SJSA1 (cell line): Measurements from ENCODE around the gene ZGPAT. TPM values are rescaled to one million over a fixed set of nuclear protein-coding genes. Genes with fewer than 3 reads are reported as not detected.

Experiments used
- DNase-seq, 2 experiments: peaks; one replicate each; pipeline ENCODE4 v3.0.0-alpha.2; 2015 to 2020; ENCODE audit warnings: low spot score in 2 of 2, low read depth in 1 of 2
- H3K27ac ChIP-seq: fragments of 250-450 bp; sonication (Bioruptor Pico); 2 replicates; pipeline ENCODE4 v1.5.1; 2020; ENCODE audit warnings: mild to moderate bottlenecking, moderate library complexity
- H3K27me3 ChIP-seq: fragments of 250-450 bp; sonication (Bioruptor Pico); replicated peaks from 2 replicates; pipeline ENCODE4 v1.5.1; 2020; ENCODE audit warnings: mild to moderate bottlenecking, moderate library complexity
- H3K36me3 ChIP-seq: fragments of 250-450 bp; sonication (Bioruptor Pico); 2 replicates; pipeline ENCODE4 v1.5.1; 2020; ENCODE audit warnings: mild to moderate bottlenecking
- H3K4me1 ChIP-seq: fragments of 250-450 bp; sonication (Bioruptor Pico); replicated peaks from 2 replicates; pipeline ENCODE4 v1.6.1; 2021; ENCODE audit warnings: mild to moderate bottlenecking
- H3K4me3 ChIP-seq: fragments of 250-450 bp; sonication (Bioruptor Pico); 2 replicates; pipeline ENCODE4 v1.5.1; 2020; ENCODE audit warnings: mild to moderate bottlenecking
- H3K9me3 ChIP-seq: fragments of 250-450 bp; sonication (Bioruptor Pico); replicated peaks from 2 replicates; pipeline ENCODE4 v1.5.1; 2020; ENCODE audit warnings: mild to moderate bottlenecking
- total RNA-seq: library from RNA; depleted of rRNA; stranded (reverse); fragments of >200 nt; shearing (Covaris generic); gene quantifications from 2 replicates; pipeline ENCODE4 v1.2.3, GENCODE V29; 2014

ZGPAT gene
- total RNA-seq, 1 experiment from 2014 or later = 22.8 TPM

DNA sequence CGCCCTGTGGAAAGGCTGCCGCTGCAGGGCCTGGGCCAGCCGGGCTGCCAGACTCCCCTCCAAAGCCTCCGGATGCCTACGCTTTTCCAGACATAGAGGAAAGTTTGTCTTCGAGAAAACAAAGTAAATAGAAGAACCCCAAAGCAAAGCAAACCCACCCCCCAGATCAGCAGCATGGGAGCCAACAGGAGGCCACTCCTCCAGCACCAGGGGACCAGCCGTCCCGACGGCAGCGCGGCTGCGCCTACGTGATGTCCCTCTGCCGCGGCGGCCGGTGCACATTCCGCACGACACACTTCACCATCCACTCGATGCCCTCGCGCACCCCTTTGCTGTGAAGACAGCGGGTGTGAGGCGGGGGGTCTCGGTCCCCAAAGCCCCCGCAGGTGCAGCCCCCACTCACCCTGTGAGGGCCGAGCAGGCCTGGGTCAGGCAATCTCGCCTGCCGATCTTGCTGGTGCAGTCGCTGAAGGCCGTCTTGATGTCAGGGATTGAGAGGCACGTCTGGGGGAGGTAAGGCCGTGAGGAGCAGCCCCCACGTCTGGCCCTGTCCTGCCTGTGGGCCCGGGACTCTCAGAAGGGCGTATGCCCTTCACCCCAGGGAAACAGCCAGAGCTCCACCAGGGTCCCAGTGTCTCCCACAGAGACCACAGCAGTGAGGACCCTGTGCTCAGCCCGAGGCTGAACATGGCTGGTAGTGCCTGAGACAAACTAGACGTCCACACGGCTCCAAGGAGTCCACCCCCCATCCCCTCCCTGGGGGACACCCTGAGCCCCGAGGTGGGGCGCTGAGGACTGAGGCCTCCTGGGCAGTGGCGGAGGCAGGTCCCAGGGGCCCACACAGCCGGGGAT lies 7.4 kb upstream of the ZGPAT start:
- Histone ChIP-seq H3K36me3 (peaks cover 72% of the 10 kb centered on the region), H3K27me3 (no peaks in the 10 kb centered on the region), H3K27ac (peak overlapping the region; percentile 92; the same call in 1 of the 2 replicates), H3K4me1 (peaks cover 27% of the 10 kb centered on the region), H3K9me3 (no peaks in the 10 kb centered on the region), H3K4me3 (no peak overlapping the region)
- DNase-seq = no peak

DNA sequence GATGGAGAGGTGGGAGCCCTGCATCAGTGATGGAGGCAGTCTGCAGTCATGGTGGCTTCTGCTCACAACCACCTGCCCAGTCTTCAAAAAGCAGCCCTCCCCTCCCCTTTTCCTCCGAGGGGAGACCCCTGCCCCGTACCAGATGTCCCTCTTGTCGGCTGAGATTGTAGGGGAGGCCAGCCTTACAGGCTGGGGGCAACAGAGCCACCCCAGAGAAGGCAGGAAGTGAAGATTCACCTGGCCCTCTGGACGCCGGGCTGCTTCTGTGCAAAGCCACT lies 6.8 kb upstream of the ZGPAT start:
- Histone ChIP-seq H3K9me3 (no peaks in the 10 kb centered on the region), H3K36me3 (peaks cover 72% of the 10 kb centered on the region), H3K27me3 (no peaks in the 10 kb centered on the region), H3K4me1 (peaks cover 27% of the 10 kb centered on the region), H3K27ac (no peak overlapping the region), H3K4me3 (no peak overlapping the region)
- no peak for DNase-seq

- Histone ChIP-seq H3K36me3 (peaks cover 74% of the 10 kb centered on the region), H3K4me1 (peaks cover 30% of the 10 kb centered on the region), H3K9me3 (no peaks in the 10 kb centered on the region), H3K4me3 (no peak overlapping the region), H3K27me3 (no peaks in the 10 kb centered on the region), H3K27ac (no peak overlapping the region)
- DNase-seq = no peak
These were observed 6.4 kb upstream of the ZGPAT start for GRCh38 chr20:63701329-63702035.

DNA sequence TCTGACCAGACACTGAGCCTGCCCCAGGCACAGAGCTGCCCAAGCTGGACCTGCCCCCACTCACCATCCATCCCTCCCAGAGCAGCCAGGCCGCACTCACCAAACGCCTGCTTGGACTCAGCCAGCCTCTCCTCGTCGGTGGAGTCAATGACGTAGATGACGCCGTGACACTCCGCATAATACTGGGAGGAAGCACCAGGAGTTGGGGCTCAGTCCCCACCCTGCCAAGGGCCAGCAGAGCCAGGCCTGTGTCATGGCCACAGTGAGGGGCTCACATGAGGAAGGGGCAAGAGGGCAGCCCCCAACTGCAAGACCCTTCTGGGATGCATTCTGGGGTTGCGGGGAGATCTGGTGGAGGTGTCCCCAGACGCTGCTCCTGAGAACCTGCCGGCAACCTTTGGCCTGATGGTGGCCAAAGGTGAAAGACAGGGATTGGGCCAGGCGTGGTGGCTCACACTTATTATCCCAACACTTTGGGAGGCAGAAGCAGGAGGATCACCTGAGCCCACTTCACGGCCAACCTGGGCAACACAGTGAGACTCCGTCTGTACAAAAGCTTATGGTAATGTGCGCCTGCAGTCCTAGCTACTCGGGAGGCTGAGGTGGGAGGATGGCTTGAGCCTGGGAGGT lies 5.7 kb upstream of the ZGPAT start:
- Histone ChIP-seq H3K4me1 (peaks cover 35% of the 10 kb centered on the region), H3K36me3 (peaks cover 74% of the 10 kb centered on the region), H3K27ac (no peak overlapping the region), H3K4me3 (no peak overlapping the region), H3K27me3 (no peaks in the 10 kb centered on the region), H3K9me3 (no peaks in the 10 kb centered on the region)
- DNase-seq = no peak

DNA sequence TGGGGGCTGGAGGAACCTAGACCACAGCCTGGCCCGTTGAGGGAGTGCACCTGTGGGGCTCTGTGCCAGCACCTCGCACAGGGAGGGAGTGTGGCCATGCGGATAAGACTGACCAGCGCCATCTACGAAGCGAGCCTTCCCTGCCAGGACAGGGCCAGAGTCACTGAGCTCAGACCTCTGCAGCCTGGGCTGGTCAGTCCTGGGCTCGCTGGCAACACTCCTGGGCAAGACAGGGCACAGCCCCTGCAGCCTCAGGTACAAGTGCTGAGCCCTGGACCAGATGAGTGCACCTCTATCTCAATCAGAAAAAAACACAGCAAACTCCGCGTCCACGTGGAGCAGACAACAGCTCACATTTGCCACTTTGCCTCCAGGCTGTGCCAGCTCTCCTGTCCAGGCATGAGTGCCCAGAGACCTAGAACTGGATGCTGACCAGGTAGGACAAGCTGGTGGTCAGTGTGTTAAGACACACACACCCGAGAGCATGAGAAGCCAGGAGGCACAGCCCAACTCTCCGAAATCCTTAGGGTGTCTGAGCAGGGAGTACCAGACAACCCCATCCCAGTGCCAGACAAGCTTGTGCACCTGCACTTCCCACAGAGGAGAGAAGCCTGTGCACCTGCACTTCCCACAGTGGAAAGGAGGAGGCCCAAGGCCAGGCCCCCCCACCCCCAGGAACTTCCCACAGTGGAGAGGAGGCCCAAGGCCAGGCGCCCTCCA lies 4.9 kb upstream of the ZGPAT start:
- Histone ChIP-seq H3K27ac (no peak overlapping the region), H3K4me3 (no peak overlapping the region), H3K27me3 (no peaks in the 10 kb centered on the region), H3K9me3 (peaks cover 7% of the 10 kb centered on the region), H3K36me3 (peaks cover 74% of the 10 kb centered on the region), H3K4me1 (peaks cover 36% of the 10 kb centered on the region)
- no peak for DNase-seq

DNA sequence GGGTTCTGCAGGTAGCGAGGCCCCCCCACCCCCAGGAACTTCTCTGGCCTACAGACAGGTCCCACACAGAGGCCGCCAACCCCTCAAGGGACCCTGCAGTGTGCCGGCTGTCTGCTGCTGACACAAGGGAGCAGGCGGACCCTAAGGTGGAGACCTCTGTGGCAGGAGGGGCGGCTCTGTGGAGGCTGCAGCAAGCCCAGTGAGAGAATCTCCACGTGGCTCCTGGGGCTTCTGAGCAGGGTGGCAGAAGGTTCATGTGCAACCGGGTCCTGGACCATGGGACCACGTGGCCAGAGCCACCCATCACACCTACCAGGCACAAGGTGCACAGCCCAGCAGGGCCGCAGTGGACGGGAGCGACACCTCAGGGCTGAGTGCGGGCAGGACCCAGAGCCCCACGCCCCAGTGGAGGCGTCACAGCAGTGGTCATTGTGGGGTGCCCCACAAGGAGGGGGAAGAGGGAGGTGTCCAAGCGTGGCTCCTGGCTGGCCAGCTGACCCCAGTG lies 4.3 kb upstream of the ZGPAT start:
- Histone ChIP-seq H3K4me3 (no peak overlapping the region), H3K4me1 (peaks cover 33% of the 10 kb centered on the region), H3K27me3 (no peaks in the 10 kb centered on the region), H3K36me3 (peaks cover 74% of the 10 kb centered on the region), H3K9me3 (peaks cover 8% of the 10 kb centered on the region), H3K27ac (no peak overlapping the region)
- DNase-seq = no peak

DNA sequence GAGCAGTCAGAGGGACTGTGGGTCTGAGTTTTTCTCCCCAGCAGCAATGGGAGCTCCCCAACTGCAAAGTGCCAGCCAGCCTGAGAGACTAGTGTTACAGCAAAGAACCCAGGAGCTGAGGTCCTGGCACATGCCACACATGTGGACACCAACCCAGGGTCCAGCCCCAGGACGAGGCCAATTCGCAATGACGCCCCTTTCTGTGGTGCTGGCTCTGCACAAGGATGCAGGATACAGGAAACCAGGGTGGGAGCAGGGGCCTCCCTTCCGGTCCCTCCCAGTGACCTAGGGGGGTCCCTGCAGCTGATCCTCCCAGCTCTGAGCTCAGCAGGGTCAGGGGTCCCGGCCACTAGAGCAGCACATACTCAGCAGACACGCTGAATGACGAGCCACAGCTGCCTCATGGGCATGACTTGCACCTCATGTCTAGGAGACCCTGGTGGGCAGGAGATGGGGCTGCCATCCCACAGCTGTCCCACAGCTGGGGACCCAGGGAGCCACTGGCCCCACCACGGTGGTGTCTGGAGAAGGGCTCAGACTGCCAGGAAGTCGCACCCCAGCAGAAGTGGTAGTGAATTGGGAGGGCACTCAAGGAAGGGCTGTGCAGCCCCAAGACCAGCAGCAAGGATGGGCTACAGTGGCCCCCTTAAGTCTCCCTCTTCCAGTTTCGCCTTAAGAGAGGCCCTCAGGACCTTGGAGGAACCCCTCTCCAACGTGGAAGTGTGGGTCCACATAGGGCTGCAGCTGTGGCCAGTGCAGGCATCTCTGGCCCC lies 3.7 kb upstream of the ZGPAT start:
- DNase-seq = no peak
- Histone ChIP-seq H3K4me3 (no peak overlapping the region), H3K27ac (no peak overlapping the region), H3K27me3 (no peaks in the 10 kb centered on the region), H3K9me3 (peaks cover 8% of the 10 kb centered on the region), H3K4me1 (peaks cover 33% of the 10 kb centered on the region), H3K36me3 (peaks cover 78% of the 10 kb centered on the region)

DNA sequence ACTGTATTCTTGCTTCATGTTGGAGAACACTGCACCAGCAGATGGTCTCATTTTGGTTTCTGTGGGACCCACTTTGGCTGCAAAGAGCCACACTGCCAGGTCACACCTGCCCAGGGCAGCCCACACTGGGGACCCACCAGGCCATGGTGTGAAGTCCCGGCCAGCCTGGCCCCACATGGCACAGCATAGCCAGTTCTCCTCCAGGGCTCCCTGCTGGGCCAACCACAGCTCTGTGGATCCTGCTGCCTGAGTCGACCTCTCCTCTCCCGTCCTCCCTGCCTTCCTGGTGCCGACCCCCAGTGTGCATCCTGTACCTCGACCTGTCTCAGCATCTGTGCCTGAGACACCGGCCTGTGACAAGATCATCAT lies 3.1 kb upstream of the ZGPAT start:
- H3K4me1 ChIP-seq = peaks cover 28% of the 10 kb centered on the region
- no peaks in the 10 kb centered on the region for H3K27me3 ChIP-seq
- peaks cover 8% of the 10 kb centered on the region for H3K9me3 ChIP-seq
- no peak for DNase-seq
- peaks cover 78% of the 10 kb centered on the region for H3K36me3 ChIP-seq
- no peak overlapping the region for H3K27ac ChIP-seq
- no peak overlapping the region for H3K4me3 ChIP-seq

GRCh38 chr20:63705232-63706026 lies 2.4 kb upstream of the ZGPAT start:
- Histone ChIP-seq H3K4me3 (no peak overlapping the region), H3K36me3 (peaks cover 76% of the 10 kb centered on the region), H3K4me1 (peaks cover 24% of the 10 kb centered on the region), H3K27me3 (no peaks in the 10 kb centered on the region), H3K27ac (no peak overlapping the region), H3K9me3 (peaks cover 8% of the 10 kb centered on the region)
- no peak for DNase-seq

GRCh38 chr20:63706027-63706695 lies 1.7 kb upstream of the ZGPAT start:
- H3K27me3 ChIP-seq = no peaks in the 10 kb centered on the region
- H3K9me3 ChIP-seq = peaks cover 8% of the 10 kb centered on the region
- no peak for DNase-seq
- no peak overlapping the region for H3K27ac ChIP-seq
- peaks cover 24% of the 10 kb centered on the region for H3K4me1 ChIP-seq
- peak overlapping the region; percentile 89 for H3K4me3 ChIP-seq
- H3K36me3 ChIP-seq = peaks cover 81% of the 10 kb centered on the region

DNA sequence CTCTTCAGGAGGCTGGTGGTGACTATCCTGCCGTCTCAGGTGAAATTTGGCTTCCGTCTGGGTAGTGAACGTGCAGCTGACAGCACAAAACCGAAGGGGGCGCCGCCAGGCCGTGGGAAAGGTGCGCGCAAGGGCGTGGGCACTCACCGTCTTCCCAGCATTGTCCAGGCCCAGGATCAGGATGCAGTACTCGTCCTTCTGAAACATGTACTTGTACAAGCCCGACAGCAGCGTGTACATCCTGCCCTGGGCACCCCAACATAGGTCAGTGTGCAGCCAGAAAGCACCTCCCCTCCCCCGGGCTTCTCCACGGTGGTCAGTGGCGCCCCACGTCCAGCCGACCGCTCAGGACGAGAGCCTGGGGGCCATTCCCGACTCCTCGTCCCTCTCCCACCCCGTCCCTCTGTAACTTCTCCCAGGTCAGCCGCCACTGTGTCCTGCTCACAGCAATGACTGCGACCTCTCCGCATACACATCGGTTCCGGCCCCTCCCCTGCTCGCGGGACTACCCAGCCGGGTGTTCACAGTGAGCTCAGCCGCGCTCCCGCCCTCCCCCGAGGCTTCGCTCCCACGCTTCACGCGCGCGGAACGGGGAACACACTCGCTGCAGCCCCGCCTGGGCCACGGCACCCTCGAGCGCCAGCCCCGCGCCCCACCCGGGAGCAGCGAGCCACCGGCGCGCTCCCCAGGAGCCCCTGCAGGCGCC lies 834 bp upstream of the ZGPAT start:
- Histone ChIP-seq H3K9me3 (peaks cover 8% of the 10 kb centered on the region), H3K27ac (peak overlapping the region; percentile 74), H3K4me3 (peak overlapping the region; percentile 89), H3K36me3 (peaks cover 89% of the 10 kb centered on the region), H3K4me1 (peaks cover 24% of the 10 kb centered on the region), H3K27me3 (no peaks in the 10 kb centered on the region)
- DNase-seq = peak in 1 of 2 experiments; percentile 61
